ENCODE data around the gene ZNF549.

GRCh38 chr19:57559008-57559403 lies 31.9 kb downstream of the ZNF549 start:
- TF ChIP-seq CTCF (IDR thresholded peaks at IDR 0.05) (no peak), POLR2A (IDR thresholded peaks at IDR 0.05) (no peak)

Measured in thyroid gland (tissue), 4 donors.